H9 (cell line): ENCODE results near the gene SLC25A34. TPM values are rescaled to one million over a fixed set of nuclear protein-coding genes. Genes with fewer than 3 reads are reported as not detected.

ENCODE experiments used
- DNase-seq: peaks from one replicate; pipeline ENCODE4 v3.0.0-alpha.2; 2017
- H2AFZ ChIP-seq: one replicate; pipeline ENCODE4 v1.6.1; 2013; ENCODE audit warnings: mild to moderate bottlenecking, low read length, control low read depth, moderate library complexity
- H2AK5ac ChIP-seq: 2 replicates; pipeline ENCODE4 v1.6.1; 2013; ENCODE audit warnings: low read length, control low read depth, mixed read lengths; ENCODE audit not compliant: insufficient read length
- H2BK120ac ChIP-seq: one replicate; pipeline ENCODE4 v1.6.1; 2013; ENCODE audit warnings: low read depth, mild to moderate bottlenecking, low read length, control low read depth, inconsistent platforms; ENCODE audit not compliant: poor library complexity, severe bottlenecking
- H2BK12ac ChIP-seq: 2 replicates; pipeline ENCODE4 v1.6.1; 2013; ENCODE audit warnings: low read length, control low read depth, mixed read lengths, low read depth; ENCODE audit not compliant: insufficient read length
- H2BK15ac ChIP-seq: 2 replicates; pipeline ENCODE4 v1.6.1; 2013; ENCODE audit warnings: low read depth, low read length, control low read depth
- H2BK20ac ChIP-seq: one replicate; pipeline ENCODE4 v1.6.1; 2013; ENCODE audit warnings: low read depth, mild to moderate bottlenecking, low read length, control low read depth, inconsistent platforms; ENCODE audit not compliant: poor library complexity, severe bottlenecking
- H2BK5ac ChIP-seq: 2 replicates; pipeline ENCODE4 v1.6.1; 2013; ENCODE audit warnings: low read length, control low read depth, mixed read lengths; ENCODE audit not compliant: insufficient read length
- H3K14ac ChIP-seq: 2 replicates; pipeline ENCODE4 v1.6.1; 2013; ENCODE audit warnings: low read length, control low read depth; ENCODE audit not compliant: insufficient read depth
- H3K18ac ChIP-seq: 2 replicates; pipeline ENCODE4 v1.6.1; 2013; ENCODE audit warnings: low read depth, mild to moderate bottlenecking, mixed read lengths, low read length, control low read depth; ENCODE audit not compliant: insufficient read length
- H3K23ac ChIP-seq: 2 replicates; pipeline ENCODE4 v1.6.1; 2013; ENCODE audit warnings: low read length, control low read depth, mixed read lengths, low read depth; ENCODE audit not compliant: insufficient read length
- H3K23me2 ChIP-seq: 2 replicates; pipeline ENCODE4 v1.6.1; 2013; ENCODE audit warnings: low read depth, mild to moderate bottlenecking, mixed read lengths, low read length, control low read depth; ENCODE audit not compliant: insufficient read length, poor library complexity, severe bottlenecking
- H3K27ac ChIP-seq: 2 replicates; pipeline ENCODE4 v1.5.1; 2013; ENCODE audit warnings: low read length, control low read depth, mixed read lengths, low read depth; ENCODE audit not compliant: insufficient read length
- H3K27me3 ChIP-seq: 2 replicates; pipeline ENCODE4 v1.6.1; 2013; ENCODE audit warnings: low read length, control low read depth, inconsistent platforms; ENCODE audit not compliant: insufficient read depth
- H3K4ac ChIP-seq: 2 replicates; pipeline ENCODE4 v1.6.1; 2013; ENCODE audit warnings: low read depth, mild to moderate bottlenecking, control low read depth, inconsistent platforms, low read length, moderate library complexity
- H3K4me1 ChIP-seq: 2 replicates; pipeline ENCODE4 v1.6.1; 2013; ENCODE audit warnings: low read length, control low read depth, inconsistent platforms; ENCODE audit not compliant: insufficient read depth
- H3K4me2 ChIP-seq: 2 replicates; pipeline ENCODE4 v1.6.1; 2013; ENCODE audit warnings: low read length, control low read depth, mixed read lengths; ENCODE audit not compliant: insufficient read length, insufficient read depth
- H3K56ac ChIP-seq: 2 replicates; pipeline ENCODE4 v1.6.1; 2013; ENCODE audit warnings: low read depth, mild to moderate bottlenecking, mixed read lengths, low read length, control low read depth; ENCODE audit not compliant: insufficient read length
- H3K79me1 ChIP-seq: 2 replicates; pipeline ENCODE4 v1.6.1; 2013; ENCODE audit warnings: low read depth, mild to moderate bottlenecking, moderate library complexity, low read length, control low read depth, inconsistent platforms; ENCODE audit not compliant: insufficient read depth, poor library complexity, severe bottlenecking
- H3K79me2 ChIP-seq: 2 replicates; pipeline ENCODE4 v1.6.1; 2013; ENCODE audit warnings: low read length, control low read depth, inconsistent platforms; ENCODE audit not compliant: insufficient read depth
- H3K9ac ChIP-seq: 2 replicates; pipeline ENCODE4 v1.6.1; 2013; ENCODE audit warnings: low read length, control low read depth, mixed read lengths; ENCODE audit not compliant: insufficient read length; ENCODE audit errors: extremely low read depth
- H3K9me3 ChIP-seq: one replicate; pipeline ENCODE4 v1.6.1; 2013; ENCODE audit warnings: low read depth, low read length, inconsistent platforms; ENCODE audit not compliant: control insufficient read depth
- H3T11ph ChIP-seq: one replicate; pipeline ENCODE4 v1.6.1; 2013; ENCODE audit warnings: mild to moderate bottlenecking, low read length, control low read depth, inconsistent platforms
- H4K20me1 ChIP-seq: one replicate; pipeline ENCODE4 v1.6.1; 2013; ENCODE audit not compliant: control insufficient read depth, insufficient read length, insufficient read depth
- H4K5ac ChIP-seq: 2 replicates; pipeline ENCODE4 v1.6.1; 2013; ENCODE audit warnings: low read depth, mild to moderate bottlenecking, mixed read lengths, low read length, control low read depth; ENCODE audit not compliant: insufficient read length
- H4K8ac ChIP-seq: replicated peaks from 2 replicates; pipeline ENCODE4 v1.6.1; 2013; ENCODE audit warnings: low read length, control low read depth, mixed read lengths, low read depth; ENCODE audit not compliant: insufficient read length
- H4K91ac ChIP-seq: 2 replicates; pipeline ENCODE4 v1.6.1; 2013; ENCODE audit warnings: low read depth, mild to moderate bottlenecking, moderate library complexity, mixed read lengths, low read length, control low read depth; ENCODE audit not compliant: insufficient read length
- H3K27ac Mint-ChIP-seq, 3 experiments: 2 replicates in 2 of 3; 3 replicates in 1 of 3; pipeline ENCODE4 v1.8.0; 2020 to 2021; ENCODE audit warnings: mixed read lengths in 3 of 3, mild to moderate bottlenecking in 1 of 3, moderate library complexity in 1 of 3
- H3K27me3 Mint-ChIP-seq: 2 replicates; pipeline ENCODE4 v1.8.0; 2021; ENCODE audit warnings: low read depth, mild to moderate bottlenecking, moderate library complexity, mixed read lengths
- H3K36me3 Mint-ChIP-seq, 3 experiments: 2 replicates in 2 of 3; 3 replicates in 1 of 3; pipeline ENCODE4 v1.8.0; 2020 to 2021; ENCODE audit warnings: low read depth in 3 of 3, mixed read lengths in 3 of 3; ENCODE audit not compliant: insufficient read depth in 1 of 3
- H3K4me1 Mint-ChIP-seq, 2 experiments: 2 replicates each; pipeline ENCODE4 v1.8.0; 2020; ENCODE audit warnings: mixed read lengths in 2 of 2
- H3K4me3 Mint-ChIP-seq, 2 experiments: 2 replicates in 1 of 2; 3 replicates in 1 of 2; pipeline ENCODE4 v1.8.0; 2020 to 2021; ENCODE audit warnings: mild to moderate bottlenecking in 2 of 2, mixed read lengths in 2 of 2, moderate library complexity in 1 of 2
- H3K9me3 Mint-ChIP-seq, 2 experiments: 2 replicates in 1 of 2; 3 replicates in 1 of 2; pipeline ENCODE4 v1.8.0; 2020; ENCODE audit warnings: mild to moderate bottlenecking in 2 of 2, mixed read lengths in 2 of 2, moderate library complexity in 1 of 2
- CTCF ChIP-seq: fragments of 200-600 bp; sonication (generic); conservative IDR thresholded peaks from 3 replicates; pipeline ENCODE4 v1.8.0; 2021; ENCODE audit warnings: antibody characterized with exemption, mild to moderate bottlenecking
- WGBS: extraction: QIAGEN DNeasy Blood & Tissue Kit; methylation state at CpG from one replicate; pipeline ENCODE4 v1.1.7; 2013; ENCODE audit warnings: missing lambda C conversion rate, low lambda C conversion rate, mixed read lengths; ENCODE audit not compliant: insufficient read length; ENCODE audit errors: extremely low coverage; 5-methylcytosine and 5-hydroxymethylcytosine counted together
- total RNA-seq: library from RNA; stranded (reverse); gene quantifications from 2 replicates; pipeline ENCODE4 v1.2.1, GENCODE V29; 2021

The SLC25A34 gene
- total RNA-seq, 1 experiment from 2014 or later: 1.5 TPM

GRCh38 chr1:15722411-15722810, 13.6 kb upstream of the SLC25A34 start:
- H3K27ac Mint-ChIP-seq: no peak overlapping the region
- H3K9ac ChIP-seq: no peak overlapping the region
- H3K4me1 ChIP-seq: no peaks in the 10 kb centered on the region
- no peak overlapping the region for H4K91ac ChIP-seq
- no peak overlapping the region for H3K18ac ChIP-seq
- H4K5ac ChIP-seq: no peak overlapping the region
- no peaks in the 10 kb centered on the region for H3K79me1 ChIP-seq
- H2AFZ ChIP-seq: no peak overlapping the region
- H3K23me2 ChIP-seq: no peaks in the 10 kb centered on the region
- DNase-seq: no peak
- no peak overlapping the region for H3K4ac ChIP-seq
- 0 out of 4 replicates have a peak, but pooled peaks cover 0 to 3% of the 10 kb centered on the region in 2 experiments for H3K4me1 Mint-ChIP-seq
- H3K79me2 ChIP-seq: no peaks in the 10 kb centered on the region
- H4K20me1 ChIP-seq: no peaks in the 10 kb centered on the region
- H3T11ph ChIP-seq: no peak overlapping the region
- H3K27ac ChIP-seq: no peak overlapping the region
- TF ChIP-seq CTCF: no peak
- no peak overlapping the region for H3K23ac ChIP-seq
- no peak overlapping the region for H2AK5ac ChIP-seq
- no peaks in the 10 kb centered on the region for H3K9me3 Mint-ChIP-seq
- H3K27me3 Mint-ChIP-seq: no peaks in the 10 kb centered on the region
- no peak overlapping the region for H3K14ac ChIP-seq
- no peak overlapping the region for H3K56ac ChIP-seq
- H2BK20ac ChIP-seq: no peak overlapping the region
- no peak overlapping the region for H2BK120ac ChIP-seq
- no peak overlapping the region for H2BK15ac ChIP-seq
- no peak overlapping the region for H3K4me2 ChIP-seq
- H3K9me3 ChIP-seq: no peaks in the 10 kb centered on the region
- no peak overlapping the region for H3K4me3 Mint-ChIP-seq
- H2BK12ac ChIP-seq: no peak overlapping the region
- H3K36me3 Mint-ChIP-seq: peaks cover 22 to 61% (median 45%) of the 10 kb centered on the region in 3 experiments
- no peak overlapping the region for H2BK5ac ChIP-seq
- H4K8ac ChIP-seq: no peak overlapping the region
- no peaks in the 10 kb centered on the region for H3K27me3 ChIP-seq
- no CpG with 5 or more reads among the region's 4 CpGs for WGBS
